Measurements from ENCODE around the gene SCRN3.
"Not testable (repeated sequence)": the region's sequence is repeated elsewhere in the genome, so short reads cannot be mapped to it uniquely, and the experiment has no call there.

SCRN3 gene, protein sequence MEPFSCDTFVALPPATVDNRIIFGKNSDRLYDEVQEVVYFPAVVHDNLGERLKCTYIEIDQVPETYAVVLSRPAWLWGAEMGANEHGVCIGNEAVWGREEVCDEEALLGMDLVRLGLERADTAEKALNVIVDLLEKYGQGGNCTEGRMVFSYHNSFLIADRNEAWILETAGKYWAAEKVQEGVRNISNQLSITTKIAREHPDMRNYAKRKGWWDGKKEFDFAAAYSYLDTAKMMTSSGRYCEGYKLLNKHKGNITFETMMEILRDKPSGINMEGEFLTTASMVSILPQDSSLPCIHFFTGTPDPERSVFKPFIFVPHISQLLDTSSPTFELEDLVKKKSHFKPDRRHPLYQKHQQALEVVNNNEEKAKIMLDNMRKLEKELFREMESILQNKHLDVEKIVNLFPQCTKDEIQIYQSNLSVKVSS

DNA sequence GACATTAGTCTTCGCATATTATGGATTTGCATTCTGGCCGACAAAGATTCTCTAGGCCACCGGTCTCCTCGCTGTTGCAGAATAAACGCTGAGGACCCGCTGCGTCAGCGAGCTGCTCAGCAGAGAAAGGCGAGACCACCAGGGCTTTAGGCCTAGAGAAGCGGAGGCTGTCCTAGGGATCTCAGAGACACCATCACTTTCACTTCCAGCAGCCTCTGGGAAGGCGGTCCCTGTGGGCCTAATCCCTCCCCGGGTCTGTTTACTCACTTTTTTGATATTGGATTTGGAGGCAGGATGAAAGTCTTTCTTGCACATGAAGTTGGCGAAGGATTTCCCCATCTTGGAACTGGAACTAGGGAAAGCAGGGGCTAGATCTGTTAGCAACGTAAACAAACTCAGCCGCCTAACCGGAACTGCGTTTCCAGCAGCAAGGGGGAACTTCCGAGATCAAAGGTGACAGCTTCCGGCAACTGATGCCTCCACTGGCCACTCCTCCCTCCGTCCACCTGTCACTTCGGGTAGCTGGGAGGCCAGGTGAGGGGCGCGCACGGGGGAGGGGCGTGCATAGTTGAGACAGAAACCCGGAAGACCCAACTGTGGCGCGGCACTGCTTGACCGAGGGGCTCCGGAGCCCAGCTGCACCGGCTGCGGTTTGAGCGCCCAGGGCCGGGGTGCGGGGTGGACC lies at the start of gene SCRN3:
SCRN3 (plus strand) TSS at position 447 of the 685 bp plus-strand sequence. CDS start 2,554 bp downstream, outside the sequence.
- DNase-seq (ENCODE audit: low spot score): peak; percentile 88

DNA sequence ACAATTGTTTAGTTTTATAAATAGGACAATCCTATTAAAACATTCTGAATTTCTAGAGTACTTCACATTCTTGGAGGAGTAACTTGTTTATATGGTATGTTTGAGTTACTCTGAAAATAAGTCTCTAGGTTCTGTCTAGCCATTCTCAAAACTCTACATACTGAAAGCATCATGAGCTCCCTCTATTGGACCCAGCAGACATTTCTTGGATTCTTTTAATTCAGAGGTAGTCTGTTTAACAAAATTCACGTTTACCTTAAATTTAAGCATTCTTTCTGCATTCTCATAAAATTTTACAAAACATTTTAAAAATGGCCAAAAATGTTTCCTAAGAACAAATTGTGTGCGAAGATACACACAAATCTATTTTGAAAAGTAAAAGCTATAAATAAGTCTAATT lies 45.5 kb upstream of the SCRN3 start:
- DNase-seq (ENCODE audit: low spot score): peak; percentile 27

DNA sequence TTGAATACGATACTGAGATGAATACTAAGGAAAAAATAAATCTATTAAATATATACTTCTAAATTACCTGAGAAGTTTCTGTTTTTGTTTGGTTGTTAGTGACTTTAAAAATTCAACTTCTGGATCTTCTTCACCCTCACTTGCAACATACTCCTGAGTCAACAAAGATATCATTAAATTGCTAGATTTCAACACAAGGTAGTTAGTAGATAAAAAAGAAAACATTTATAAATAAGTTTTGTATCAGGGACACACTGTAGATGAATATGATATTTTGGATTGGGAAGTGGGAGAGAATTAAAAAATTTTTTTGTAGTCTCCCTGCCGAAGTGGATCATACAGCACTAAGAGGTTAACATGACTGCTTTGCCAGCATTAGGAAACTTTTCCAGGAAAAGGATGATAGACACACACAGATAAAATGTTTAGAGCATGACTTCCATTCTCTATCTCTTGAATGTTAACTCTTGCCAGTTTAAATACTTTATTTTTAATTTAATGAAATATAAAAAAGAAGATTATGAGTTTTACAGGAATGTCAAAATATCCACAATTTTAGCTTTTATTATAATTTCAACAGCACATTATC lies 44.8 kb upstream of the SCRN3 start:
- no peak for DNase-seq (ENCODE audit: low spot score)

DNA sequence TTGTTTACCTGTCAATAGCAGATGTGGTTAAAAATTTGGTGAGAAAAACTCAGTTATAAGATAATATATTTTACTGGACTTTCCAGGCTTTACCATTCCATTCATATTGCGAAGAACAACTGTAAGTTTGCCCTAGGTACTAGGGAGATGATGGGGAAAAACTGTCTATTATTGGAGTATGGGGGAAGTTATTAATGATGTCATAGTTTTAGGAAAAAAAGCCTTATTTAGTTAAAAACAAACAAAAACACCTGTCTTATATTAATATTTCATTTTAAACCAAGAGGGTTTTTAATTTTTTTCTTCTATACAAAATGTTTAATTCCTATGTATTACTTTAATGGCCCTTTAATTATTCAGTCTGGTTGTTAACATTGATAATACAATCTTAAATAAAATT lies 42.5 kb upstream of the SCRN3 start:
- no peak for DNase-seq (ENCODE audit: low spot score)

DNA sequence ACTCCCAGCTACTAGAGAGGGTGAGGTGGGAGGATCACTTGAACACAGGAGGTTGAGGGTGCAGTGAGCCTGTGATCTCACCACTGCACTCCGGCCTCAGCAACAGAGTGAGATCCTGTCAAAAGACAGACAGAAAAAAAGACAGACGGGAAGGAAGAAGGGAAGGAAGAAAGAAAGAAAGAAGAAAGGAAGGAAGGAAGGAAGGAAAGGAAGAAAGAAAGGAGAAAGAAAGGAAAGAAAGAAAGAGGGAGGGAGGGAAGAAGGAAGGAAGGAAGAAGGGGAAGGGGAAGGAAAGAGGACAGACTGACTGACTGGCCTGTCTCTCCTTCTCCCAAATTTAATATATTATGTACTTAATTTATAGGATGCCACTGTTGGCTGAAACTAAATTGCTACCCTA lies 39.2 kb upstream of the SCRN3 start:
- DNase-seq (ENCODE audit: low spot score): no peak

DNA sequence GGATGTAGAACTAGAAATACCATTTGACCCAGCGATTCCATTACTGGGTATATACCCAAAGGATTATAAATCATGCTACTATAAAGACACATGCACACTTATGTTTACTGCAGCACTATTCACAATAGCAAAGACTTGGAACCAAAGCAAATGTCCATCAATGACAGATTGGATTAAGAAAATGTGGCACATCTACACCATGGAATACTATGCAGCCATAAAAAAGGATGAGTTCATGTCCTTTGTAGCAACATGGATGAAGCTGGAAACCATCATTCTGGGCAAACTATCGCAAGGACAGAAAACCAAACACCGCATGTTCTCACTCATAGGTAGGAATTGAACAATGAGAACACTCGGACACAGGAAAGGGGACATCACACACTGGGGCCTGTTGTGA lies 35.9 kb upstream of the SCRN3 start:
- DNase-seq (ENCODE audit: low spot score): not testable (repeated sequence)

DNA sequence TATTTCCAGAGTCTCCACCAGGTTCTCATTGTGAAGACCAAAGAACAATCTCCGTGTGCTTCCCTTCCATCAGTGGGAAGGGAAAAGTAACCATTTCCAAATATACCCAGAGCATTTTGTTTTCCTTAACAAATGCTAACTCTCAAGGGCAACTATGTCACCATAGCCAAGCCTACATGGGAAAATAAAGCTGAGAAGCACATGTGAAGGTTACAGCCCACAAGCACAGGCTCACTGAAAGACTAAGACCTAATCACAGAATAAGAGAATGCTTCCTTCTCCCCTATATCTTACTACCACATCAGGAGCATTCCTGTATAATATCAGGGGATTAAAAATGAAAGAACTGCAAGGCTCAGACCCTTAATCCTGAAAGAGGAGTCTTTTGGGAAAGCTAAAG lies 32.6 kb upstream of the SCRN3 start:
- no peak for DNase-seq (ENCODE audit: low spot score)

DNA sequence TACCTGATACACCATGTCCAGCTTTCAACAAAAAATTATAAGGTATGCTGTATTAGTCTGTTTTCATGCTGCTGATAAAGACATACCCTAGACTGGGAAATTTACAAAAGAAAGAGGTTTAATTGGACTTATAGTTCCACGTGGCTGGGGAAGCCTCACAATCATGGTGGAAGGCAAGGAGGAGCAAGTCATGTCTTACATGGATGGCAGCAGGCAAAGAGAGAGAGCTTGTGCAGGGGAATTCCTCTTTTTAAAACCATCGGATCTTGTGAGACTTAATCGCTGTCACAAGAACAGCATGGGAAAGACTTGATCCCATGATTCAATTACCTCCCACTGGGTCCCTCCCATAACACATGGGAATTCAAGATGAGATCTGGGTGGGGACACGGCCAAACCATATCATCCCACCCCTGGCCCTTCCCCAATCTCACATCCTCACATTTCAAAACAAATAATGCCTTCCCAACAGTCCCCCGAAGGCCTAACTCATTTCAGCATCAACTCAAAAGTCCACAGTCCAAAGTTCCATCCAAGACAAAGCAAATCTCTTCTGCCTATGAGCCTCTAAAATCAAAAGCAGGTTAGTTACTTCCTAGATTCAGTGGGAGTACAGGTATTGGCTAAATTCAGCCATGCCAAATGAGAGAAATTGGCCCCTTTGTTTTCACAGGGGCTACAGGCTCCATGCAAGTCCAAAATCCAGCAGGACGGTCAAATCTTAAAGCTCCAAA lies 31.9 kb upstream of the SCRN3 start:
- DNase-seq (ENCODE audit: low spot score): not testable (repeated sequence)

DNA sequence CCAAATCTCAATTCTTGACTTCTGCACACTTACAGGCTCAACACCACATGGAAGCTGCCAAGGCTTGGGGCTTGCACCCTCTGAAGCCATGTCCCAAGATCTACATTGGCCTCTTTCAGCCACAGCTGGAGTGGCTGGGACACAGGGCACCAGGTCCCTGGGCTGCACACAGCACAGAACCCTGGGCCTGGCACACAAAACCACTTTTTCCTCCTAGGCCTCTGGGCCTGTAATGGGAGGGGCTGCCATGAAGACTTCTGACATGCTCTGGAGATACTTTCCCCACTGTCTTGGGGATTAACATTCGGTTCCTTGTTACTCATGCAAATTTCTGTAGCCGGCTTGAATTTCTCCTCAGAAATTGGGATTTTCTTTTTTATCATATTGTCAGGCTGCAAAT lies 30.9 kb upstream of the SCRN3 start:
- DNase-seq (ENCODE audit: low spot score): no peak

DNA sequence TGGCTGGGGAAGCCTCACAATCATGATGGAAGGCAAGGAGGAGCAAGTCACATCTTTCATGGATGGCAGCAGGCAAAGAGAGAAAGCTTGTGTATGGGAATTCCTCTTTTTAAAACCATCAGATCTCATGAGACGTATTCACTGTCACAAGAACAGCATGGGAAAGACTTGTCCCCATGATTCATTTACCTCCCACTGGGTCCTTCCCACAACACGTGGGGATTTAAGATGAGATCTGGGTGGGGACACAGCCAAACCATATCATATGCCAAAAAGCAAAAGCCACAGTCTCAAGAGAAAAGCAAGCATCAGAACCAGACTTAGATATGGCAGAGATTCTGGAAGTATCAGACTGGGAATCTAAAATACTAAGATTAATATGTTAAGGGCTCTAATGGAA lies 30.0 kb upstream of the SCRN3 start:
- no peak for DNase-seq (ENCODE audit: low spot score)

DNA sequence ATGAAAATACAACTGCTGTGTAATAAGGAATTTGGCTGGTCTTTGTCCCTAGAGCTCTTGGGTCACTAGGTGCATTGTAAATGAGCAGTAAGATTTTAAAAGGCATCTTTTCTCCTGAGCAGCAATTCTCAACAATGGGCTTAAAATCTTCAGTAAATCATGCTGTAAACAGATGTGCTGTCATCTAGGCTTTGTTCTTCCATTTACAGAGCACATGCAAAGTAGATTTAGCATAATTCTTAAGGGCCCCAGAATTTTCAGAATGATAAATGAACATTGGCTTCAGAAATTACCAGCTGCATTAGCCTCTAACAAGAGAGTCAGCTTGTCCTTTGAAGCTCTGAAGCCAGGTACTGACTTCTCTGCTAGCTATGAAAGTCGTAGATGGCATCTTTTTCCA lies 26.8 kb upstream of the SCRN3 start:
- no peak for DNase-seq (ENCODE audit: low spot score)

DNA sequence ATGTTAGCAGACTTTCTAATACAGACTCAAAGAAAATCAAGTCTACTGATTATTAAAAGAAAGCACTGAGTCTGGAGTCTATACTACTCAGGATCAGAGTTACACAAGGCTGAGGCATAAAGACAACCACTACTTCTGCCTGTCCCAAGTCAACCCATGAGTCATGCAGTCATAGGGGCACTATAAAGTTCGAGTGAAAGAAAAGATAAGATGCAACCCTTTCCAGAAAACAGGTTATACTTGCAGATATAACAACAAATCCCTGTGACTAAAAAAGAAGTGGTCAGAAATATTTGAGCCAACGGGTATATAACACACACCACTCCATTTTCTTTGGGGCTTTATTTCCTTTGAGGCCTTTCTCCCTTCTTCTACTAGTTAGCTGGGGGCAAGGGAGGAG lies 18.6 kb upstream of the SCRN3 start:
- no peak for DNase-seq (ENCODE audit: low spot score)

DNA sequence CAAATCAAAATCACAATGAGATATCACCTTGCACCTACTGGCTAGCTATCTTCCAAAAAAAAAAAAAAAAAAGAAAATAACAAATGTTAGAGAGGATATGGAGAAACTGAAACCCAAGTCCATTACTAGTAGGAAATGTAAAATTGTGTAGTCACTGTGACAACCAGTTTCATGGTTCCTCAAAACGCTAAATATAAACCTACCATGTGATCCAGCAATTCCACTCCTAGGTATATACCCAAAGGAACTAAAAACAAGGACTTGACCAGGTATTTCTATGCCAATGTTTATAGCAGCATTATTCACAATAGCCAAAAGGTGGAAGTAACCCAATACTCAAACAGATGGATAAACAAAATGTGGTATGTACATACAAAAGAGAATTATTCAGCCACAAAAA lies 11.7 kb upstream of the SCRN3 start:
- no peak for DNase-seq (ENCODE audit: low spot score)

DNA sequence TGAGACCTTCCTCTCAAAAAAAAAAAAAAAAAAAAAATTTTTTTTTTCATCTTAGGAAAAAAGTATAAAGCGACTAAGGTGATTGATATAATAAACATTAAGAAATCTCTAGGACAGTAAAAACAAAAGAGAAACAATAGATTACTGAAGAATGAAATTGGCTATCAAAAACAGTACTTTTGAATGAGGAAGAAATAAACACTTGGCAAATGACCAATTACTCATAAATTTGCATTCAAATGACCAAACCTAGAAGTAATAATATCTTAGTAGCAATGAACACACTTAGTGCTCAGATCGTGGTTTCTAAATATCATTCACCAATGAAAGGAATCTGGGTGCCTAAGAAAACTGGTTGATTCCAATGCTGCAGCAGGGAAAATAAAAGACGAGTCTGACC lies 10.3 kb upstream of the SCRN3 start:
- DNase-seq (ENCODE audit: low spot score): no peak

DNA sequence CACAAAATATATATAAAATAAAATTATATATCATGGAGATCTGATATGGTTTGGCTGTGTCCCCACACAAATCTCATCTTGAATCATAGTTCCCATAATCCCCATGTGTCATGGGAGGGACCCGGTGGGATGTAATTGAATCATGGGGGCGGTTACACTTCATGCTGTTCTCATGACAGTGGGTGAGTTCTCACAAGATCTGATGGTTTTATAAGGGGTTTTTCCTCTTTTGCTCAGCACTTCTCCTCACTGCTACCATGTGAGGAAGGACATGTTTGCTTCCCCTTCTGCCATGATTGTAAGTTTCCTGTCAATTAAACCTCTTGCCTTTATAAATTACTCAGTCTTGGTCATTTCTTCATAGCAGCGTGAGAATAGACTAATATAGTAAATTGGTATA lies 6.8 kb upstream of the SCRN3 start:
- not testable (repeated sequence) for DNase-seq (ENCODE audit: low spot score)

DNA sequence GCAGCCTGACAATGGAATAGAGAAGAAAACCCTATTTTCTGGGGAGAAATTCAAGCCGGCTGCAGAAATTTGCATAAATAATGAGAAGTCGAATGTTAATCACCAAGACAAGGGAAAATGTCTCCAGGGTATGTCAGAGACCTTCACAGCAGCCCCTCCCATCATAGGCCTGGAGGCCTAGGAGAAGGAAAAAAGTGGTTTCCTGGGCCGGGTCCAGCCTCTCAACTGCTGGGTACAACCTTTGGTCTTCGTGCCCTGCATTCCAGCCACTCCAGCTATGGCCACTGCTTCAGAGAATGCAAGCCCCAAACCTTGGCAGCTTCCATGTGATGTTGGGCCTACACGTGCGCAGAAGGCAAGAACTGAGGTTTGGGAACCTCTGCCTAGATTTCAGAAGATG lies 6.0 kb upstream of the SCRN3 start:
- DNase-seq (ENCODE audit: low spot score): no peak

DNA sequence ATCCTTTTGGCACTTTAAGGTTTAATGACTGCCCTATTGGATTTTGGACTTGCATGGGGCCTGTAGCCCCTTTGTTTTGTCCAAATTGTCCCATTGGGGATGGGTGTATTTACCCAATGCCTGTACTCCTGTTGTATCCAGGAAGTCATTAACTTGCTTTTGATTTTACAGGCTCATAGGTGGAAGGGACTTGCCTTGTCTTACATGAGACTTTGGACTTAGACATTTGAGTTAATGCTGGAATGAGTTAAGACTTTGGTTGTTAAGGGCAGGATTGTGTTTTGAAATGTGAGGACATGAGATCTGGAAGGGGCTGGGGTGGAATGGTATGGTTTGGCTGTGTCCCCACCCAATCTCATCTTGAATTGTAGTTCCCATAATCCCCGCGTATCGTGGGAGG lies 5.2 kb upstream of the SCRN3 start:
- not testable (repeated sequence) for DNase-seq (ENCODE audit: low spot score)

DNA sequence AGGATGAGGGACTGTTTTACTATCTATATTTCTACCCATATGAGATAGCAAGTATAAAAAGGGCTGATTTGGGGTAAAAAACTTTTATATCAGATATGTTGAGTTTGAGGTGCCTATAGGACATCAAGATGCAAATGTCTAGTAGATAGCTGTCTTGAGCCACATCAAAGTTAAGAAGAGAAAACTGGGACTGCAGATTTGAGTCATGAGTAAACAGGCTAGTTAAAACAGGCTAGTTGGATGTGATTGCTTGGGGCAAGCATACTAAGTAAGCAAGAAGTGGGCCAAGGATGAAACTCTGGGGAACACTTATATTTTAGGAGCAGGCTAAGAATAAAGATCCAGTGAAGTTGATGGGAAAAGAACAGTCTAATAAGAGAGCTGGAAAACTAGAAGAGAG lies 2.8 kb upstream of the SCRN3 start:
- DNase-seq (ENCODE audit: low spot score): no peak

DNA sequence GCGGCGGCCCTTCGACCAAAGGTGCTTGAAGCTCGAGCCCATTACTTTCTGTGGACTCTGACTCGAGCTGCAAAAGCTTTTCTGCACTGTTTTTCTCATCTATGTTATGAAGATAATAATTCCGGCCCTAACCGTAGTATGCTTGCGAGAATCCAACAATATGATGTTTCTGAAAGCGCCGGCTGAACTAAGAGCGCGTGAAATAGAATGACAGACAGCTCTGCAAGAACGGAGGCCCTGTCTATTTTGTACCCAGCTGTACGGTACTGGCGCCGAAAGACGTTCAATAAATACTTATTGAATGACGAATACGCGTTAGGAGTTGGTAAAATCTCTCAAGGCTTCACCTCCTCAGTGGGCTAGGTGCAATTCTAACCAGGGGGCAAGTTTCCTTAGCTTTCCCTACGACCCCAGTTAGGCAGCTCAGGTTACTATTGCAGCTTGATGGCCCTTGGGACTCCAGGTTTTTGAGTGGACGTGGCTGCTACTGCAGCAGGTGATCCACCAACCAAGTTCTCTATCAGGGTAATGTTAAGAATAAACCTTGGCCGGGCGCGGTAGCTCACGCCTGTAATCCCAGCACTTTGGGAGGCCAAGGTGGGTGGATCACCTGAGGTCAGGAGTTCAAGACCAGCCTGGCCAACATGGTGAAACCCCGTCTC lies 570 bp downstream of the SCRN3 start:
- peak; percentile 18 for DNase-seq (ENCODE audit: low spot score)

DNA sequence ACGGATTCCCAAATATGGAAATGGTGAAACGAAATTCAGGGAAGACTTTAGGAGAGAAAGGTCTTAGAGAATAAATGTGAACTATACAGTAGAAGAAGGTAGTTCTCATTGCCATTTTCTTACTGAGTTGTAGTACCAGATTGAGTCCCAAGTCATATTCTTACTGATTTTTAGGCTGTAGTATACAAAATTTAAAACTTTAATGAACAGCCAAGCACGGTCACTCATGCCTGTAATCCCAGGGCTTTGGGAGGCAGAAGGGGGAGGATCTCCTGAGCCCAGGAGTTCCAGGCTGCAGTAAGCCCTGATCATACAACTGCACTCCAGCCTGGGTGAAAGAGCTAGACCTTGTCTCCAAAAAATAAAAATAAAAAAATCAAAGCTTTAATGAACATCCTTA lies 2.2 kb downstream of the SCRN3 start:
- DNase-seq (ENCODE audit: low spot score): no peak

DNA sequence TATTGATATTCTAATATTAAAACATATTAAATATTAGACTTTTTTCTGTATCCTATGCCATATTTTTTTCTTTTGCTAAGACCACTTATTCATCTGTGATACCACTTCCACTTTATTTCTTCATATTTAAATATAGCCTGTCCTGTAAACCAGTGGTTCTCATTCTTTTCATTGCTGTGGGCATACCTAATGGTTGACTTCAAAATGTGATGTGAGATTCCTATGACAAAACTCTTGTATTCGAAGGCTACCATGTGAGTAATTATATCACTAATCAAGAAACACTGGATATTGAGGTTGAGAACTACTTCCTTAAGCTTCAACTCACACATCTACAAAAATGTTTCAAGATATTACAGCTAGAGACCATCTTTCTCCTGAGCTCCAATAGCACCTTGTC lies 3.6 kb downstream of the SCRN3 start:
- no peak for DNase-seq (ENCODE audit: low spot score)

DNA sequence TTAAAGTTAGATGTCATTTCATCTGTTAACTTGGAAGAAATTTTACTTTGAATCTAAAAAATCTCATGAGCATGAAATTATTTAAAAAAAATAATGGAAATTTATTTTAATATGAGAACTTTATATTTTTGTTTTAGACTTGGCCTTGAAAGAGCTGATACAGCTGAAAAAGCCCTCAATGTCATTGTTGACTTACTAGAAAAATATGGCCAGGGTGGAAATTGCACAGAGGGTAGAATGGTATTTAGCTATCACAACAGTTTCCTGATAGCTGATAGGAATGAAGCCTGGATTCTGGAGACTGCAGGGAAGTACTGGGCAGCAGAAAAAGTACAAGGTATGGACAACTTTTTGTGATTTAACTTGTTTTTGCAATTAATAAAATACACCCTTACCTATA lies 5.3 kb downstream of the SCRN3 start:
- no peak for DNase-seq (ENCODE audit: low spot score)
